Measurements from ENCODE around the gene CAAP1. TPM values are rescaled to one million over a fixed set of nuclear protein-coding genes. Genes with fewer than 3 reads are reported as not detected.
A peak's percentile ranks its signal among the peaks of the same experiment; 100 is the strongest.

The CAAP1 gene
- total RNA-seq, 4 donors from 2014 or later: 4.5 to 12.3 (median 6.8) TPM

DNA sequence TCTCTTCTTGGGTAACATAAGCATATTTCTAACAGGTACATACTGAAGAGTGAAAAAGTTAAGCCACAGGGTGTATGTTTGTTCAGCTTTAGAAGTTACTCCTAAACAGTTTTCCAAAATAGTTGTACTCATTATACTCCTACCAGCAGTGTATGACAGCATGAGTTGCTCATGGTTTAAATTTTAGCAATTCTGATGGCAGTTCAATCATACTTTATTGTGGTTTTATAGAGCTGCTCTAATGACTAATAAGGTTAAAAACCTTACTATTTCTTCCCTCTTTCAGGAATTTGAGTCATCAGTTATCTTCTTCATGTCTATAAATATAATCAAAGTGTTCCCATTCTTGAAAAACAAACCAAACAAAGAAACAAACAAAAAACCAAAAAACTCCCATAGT lies 81.5 kb downstream of the CAAP1 start:
- no peaks in the 10 kb centered on the region for H3K36me3 ChIP-seq
- no peaks in the 10 kb centered on the region for H3K27me3 ChIP-seq
- H3K27ac ChIP-seq: no peak overlapping the region
- in situ Hi-C loops (cut with MboI; ENCODE audit: low sequenced_read_pairs in 4 of 4) (no loop called here), intact Hi-C loops (cut with DNase I; ENCODE audit: low total_unique reads) (no loop called here)
- no peaks in the 10 kb centered on the region for H3K4me1 ChIP-seq
- TF ChIP-seq CTCF (IDR thresholded peaks at IDR 0.05 in 4 of 5, conservative IDR thresholded peaks at IDR 0.05 in 1 of 5) (no peak), POLR2A (IDR thresholded peaks at IDR 0.05) (no peak)
- H3K4me3 ChIP-seq: no peak overlapping the region
- DNase-seq: no peak
- H3K9me3 ChIP-seq: no peaks in the 10 kb centered on the region
- no peak for ATAC-seq

GRCh38 chr9:26809795-26810194 lies 82.8 kb downstream of the CAAP1 start:
- Histone ChIP-seq H3K9me3 (no peaks in the 10 kb centered on the region), H3K27ac (no peak overlapping the region), H3K27me3 (no peaks in the 10 kb centered on the region), H3K4me3 (no peak overlapping the region), H3K36me3 (no peaks in the 10 kb centered on the region), H3K4me1 (no peaks in the 10 kb centered on the region)
- no peak for TF ChIP-seq POLR2A (IDR thresholded peaks at IDR 0.05)
- no peak for TF ChIP-seq CTCF (IDR thresholded peaks at IDR 0.05 in 4 of 5, conservative IDR thresholded peaks at IDR 0.05 in 1 of 5)
- no peak for ATAC-seq
- intact Hi-C loops (cut with DNase I; ENCODE audit: low total_unique reads) (no loop called here), in situ Hi-C loops (cut with MboI; ENCODE audit: low sequenced_read_pairs in 4 of 4) (no loop called here)
- no peak for DNase-seq

GRCh38 chr9:26807161-26807560 lies 85.4 kb downstream of the CAAP1 start:
- Histone ChIP-seq H3K4me3 (no peak overlapping the region), H3K27me3 (no peaks in the 10 kb centered on the region), H3K9me3 (no peaks in the 10 kb centered on the region), H3K4me1 (peaks cover 0 to under 1% of the 10 kb centered on the region in 2 donors), H3K27ac (no peak overlapping the region), H3K36me3 (no peaks in the 10 kb centered on the region)
- in situ Hi-C loops (cut with MboI; ENCODE audit: low sequenced_read_pairs in 4 of 4) (no loop called here), intact Hi-C loops (cut with DNase I; ENCODE audit: low total_unique reads) (no loop called here)
- no peak for DNase-seq
- no peak for ATAC-seq
- no peak for TF ChIP-seq CTCF (IDR thresholded peaks at IDR 0.05 in 4 of 5, conservative IDR thresholded peaks at IDR 0.05 in 1 of 5)
- TF ChIP-seq POLR2A (IDR thresholded peaks at IDR 0.05): no peak

DNA sequence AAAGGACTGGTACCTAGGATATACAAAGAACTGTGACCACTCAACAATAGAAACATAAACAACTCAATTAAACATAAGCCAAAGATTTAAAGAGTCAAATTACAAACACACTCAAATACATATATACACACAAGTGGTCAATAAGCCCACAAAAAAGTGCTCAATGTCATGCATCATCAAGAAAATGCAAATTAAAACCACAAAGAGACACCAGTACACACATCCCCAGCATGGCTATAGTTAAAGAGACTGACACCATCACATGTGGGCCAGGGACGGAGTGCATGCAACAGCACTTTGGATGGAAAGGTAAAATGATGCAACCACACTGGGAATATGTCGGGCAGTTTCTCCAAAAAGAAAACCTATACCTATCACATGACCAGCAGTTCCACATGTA lies 89.7 kb downstream of the CAAP1 start:
- H3K36me3 ChIP-seq: no peaks in the 10 kb centered on the region
- DNase-seq (no peak), ATAC-seq (no peak)
- H3K9me3 ChIP-seq: no peaks in the 10 kb centered on the region
- H3K4me3 ChIP-seq: no peak overlapping the region
- no peak for TF ChIP-seq CTCF (IDR thresholded peaks at IDR 0.05 in 4 of 5, conservative IDR thresholded peaks at IDR 0.05 in 1 of 5)
- no peak for TF ChIP-seq POLR2A (IDR thresholded peaks at IDR 0.05)
- in situ Hi-C loops (cut with MboI; ENCODE audit: low sequenced_read_pairs in 4 of 4) (no loop called here), intact Hi-C loops (cut with DNase I; ENCODE audit: low total_unique reads) (no loop called here)
- H3K4me1 ChIP-seq: peaks cover 0 to 7% of the 10 kb centered on the region in 2 donors
- H3K27ac ChIP-seq: no peak overlapping the region
- H3K27me3 ChIP-seq: no peaks in the 10 kb centered on the region

DNA sequence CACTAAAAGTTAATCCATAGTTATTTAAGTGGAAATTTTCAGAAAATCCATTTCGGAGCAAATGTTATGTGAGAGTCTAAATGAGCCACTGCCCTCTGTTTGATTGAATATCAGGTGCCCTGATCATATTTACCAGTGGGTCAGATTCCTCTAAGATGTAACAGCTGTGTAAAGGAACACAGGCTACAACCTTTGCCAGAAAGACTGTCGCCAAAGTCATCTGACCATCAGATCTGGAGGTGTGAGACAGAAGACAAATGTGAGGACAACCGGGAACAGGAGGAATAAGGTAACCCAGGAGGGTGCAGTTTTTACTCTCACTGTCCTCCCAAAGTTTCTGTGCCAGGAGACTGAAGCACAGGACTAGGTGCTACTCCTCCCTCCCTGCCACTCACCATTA lies 90.8 kb downstream of the CAAP1 start:
- TF ChIP-seq CTCF (IDR thresholded peaks at IDR 0.05 in 4 of 5, conservative IDR thresholded peaks at IDR 0.05 in 1 of 5) (no peak), POLR2A (IDR thresholded peaks at IDR 0.05) (no peak)
- Histone ChIP-seq H3K4me3 (no peak overlapping the region), H3K27me3 (no peaks in the 10 kb centered on the region), H3K9me3 (no peaks in the 10 kb centered on the region), H3K27ac (peak overlapping the region in 1 of 4 donors; percentile 41), H3K4me1 (peaks cover 0 to 7% of the 10 kb centered on the region in 2 donors), H3K36me3 (no peaks in the 10 kb centered on the region)
- peak in 1 of 2 donors; percentile 7 for DNase-seq
- ATAC-seq: peak; percentile 33 to 85
- intact Hi-C loops (cut with DNase I; ENCODE audit: low total_unique reads): no loop called here
- in situ Hi-C loops (cut with MboI; ENCODE audit: low sequenced_read_pairs in 4 of 4): no loop called here

Measured in gastrocnemius medialis (tissue), 4 donors.